Gastroesophageal sphincter (tissue), 3 donors: Measurements from ENCODE around the gene SPINK1.

Experiments used
- EP300 ChIP-seq: sonication (generic); formaldehyde crosslinking; IDR thresholded peaks from one replicate; pipeline ENCODE4 v1.6.1; 2017; ENCODE audit warnings: antibody characterized with exemption, mild to moderate bottlenecking
- POLR2A ChIP-seq, 2 donors: fragments of 450-650 bp; IDR thresholded peaks; one replicate each; pipeline ENCODE4 v1.6.1; 2017; ENCODE audit warnings: antibody characterized with exemption in 2 of 2, mild to moderate bottlenecking in 2 of 2, moderate library complexity in 1 of 2
- POLR2AphosphoS5 ChIP-seq: sonication (generic); formaldehyde crosslinking; IDR thresholded peaks from one replicate; pipeline ENCODE4 v1.6.1; 2017; ENCODE audit warnings: antibody characterized with exemption
- TF ChIP-seq, protein P1 (sequence below), 4 experiments: fragments of 200-600 bp in 2 of 4; fragments of 450-650 bp in 2 of 4; sonication (generic) in 1 of 4; IDR thresholded peaks; one replicate each; pipeline ENCODE4 v1.5.1; 2017 to 2019; ENCODE audit warnings: antibody characterized with exemption in 4 of 4, mild to moderate bottlenecking in 2 of 4, moderate library complexity in 2 of 4

DNA sequence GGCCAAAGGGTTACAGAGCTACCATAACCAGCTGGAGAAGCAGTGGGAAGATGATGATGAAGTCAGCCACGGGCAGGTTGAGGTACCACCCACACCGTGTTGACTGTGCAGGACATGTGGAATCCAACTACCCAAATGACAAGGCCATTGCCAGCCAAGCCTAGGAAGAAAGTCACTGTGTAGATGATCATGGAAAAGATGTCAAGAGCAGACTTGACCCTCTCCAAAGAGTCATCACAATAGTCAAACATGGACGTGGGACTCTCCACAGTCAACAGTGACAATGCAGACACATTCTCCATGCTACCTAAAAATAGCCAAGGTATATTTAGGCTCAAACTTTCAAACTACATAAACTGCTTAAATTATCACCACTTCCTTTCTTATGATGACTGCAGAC lies 20.9 kb upstream of the SPINK1 start:
- TF ChIP-seq, protein P1, sequence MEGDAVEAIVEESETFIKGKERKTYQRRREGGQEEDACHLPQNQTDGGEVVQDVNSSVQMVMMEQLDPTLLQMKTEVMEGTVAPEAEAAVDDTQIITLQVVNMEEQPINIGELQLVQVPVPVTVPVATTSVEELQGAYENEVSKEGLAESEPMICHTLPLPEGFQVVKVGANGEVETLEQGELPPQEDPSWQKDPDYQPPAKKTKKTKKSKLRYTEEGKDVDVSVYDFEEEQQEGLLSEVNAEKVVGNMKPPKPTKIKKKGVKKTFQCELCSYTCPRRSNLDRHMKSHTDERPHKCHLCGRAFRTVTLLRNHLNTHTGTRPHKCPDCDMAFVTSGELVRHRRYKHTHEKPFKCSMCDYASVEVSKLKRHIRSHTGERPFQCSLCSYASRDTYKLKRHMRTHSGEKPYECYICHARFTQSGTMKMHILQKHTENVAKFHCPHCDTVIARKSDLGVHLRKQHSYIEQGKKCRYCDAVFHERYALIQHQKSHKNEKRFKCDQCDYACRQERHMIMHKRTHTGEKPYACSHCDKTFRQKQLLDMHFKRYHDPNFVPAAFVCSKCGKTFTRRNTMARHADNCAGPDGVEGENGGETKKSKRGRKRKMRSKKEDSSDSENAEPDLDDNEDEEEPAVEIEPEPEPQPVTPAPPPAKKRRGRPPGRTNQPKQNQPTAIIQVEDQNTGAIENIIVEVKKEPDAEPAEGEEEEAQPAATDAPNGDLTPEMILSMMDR (IDR thresholded peaks at IDR 0.05), result no peak
- TF ChIP-seq EP300, result no peak
- no peak for TF ChIP-seq POLR2AphosphoS5
- TF ChIP-seq POLR2A (IDR thresholded peaks at IDR 0.05), result no peak
